Endothelial cell of umbilical vein (primary cell): ENCODE data around the gene PER1. TPM values are rescaled to one million over a fixed set of nuclear protein-coding genes. Genes with fewer than 3 reads are reported as not detected.

Experiments used
- BruUV-seq: library from RNA; stranded (reverse); fragments of 400-500 nt; replicated peaks from 2 replicates; lab custom pipeline; 2021; lab: Mats Ljungman, UMichigan
- CTCF ChIA-PET: fragments of 300-600, 350-600 bp; sonication (Branson Sonifier 250); formaldehyde crosslinking; loops from one replicate; lab custom pipeline; 2021; ENCODE audit warnings: antibody characterized with exemption, inconsistent platforms; lab: Charles Lee
- POLR2A ChIA-PET: fragments of 300-600, 350-600 bp; sonication (Branson Sonifier 250); formaldehyde crosslinking; loops from one replicate; lab custom pipeline; 2021; ENCODE audit warnings: antibody characterized with exemption, inconsistent platforms; lab: Charles Lee
- DNase-seq: peaks from one replicate; pipeline ENCODE4 v3.0.0-alpha.2; 2011; ENCODE audit warnings: low read depth, low spot score
- FAIRE-seq: peaks from 2 replicates; lab custom pipeline; 2011; peaks lifted over from hg19 to GRCh38; lab: Jason Lieb, UNC
- H2AFZ ChIP-seq: 2 replicates; pipeline ENCODE4 v1.6.0; 2012; ENCODE audit warnings: low read depth, low read length, control low read depth, inconsistent platforms
- H3K27ac ChIP-seq: 2 replicates; pipeline ENCODE4 v1.5.1; 2011; ENCODE audit warnings: low read depth, mild to moderate bottlenecking, control low read depth, low read length, moderate library complexity; ENCODE audit not compliant: insufficient read depth
- H3K27me3 ChIP-seq, 2 experiments: 2 replicates each; pipeline versions ENCODE4 v1.6.0 to v1.6.1; 2011; ENCODE audit warnings: low read length in 2 of 2, mixed read lengths in 1 of 2; ENCODE audit not compliant: control insufficient read depth in 2 of 2, insufficient read depth in 2 of 2
- H3K36me3 ChIP-seq, 2 experiments: 2 replicates in 1 of 2; 3 replicates in 1 of 2; pipeline ENCODE4 v1.5.1; 2011; ENCODE audit warnings: low read length in 2 of 2, mild to moderate bottlenecking in 1 of 2, moderate library complexity in 1 of 2; ENCODE audit not compliant: control insufficient read depth in 2 of 2, insufficient read depth in 2 of 2; ENCODE audit errors: extremely low read depth in 1 of 2
- H3K4me1 ChIP-seq: 3 replicates; pipeline ENCODE4 v1.5.1; 2011; ENCODE audit warnings: mild to moderate bottlenecking, low read length; ENCODE audit not compliant: control insufficient read depth, insufficient read depth; ENCODE audit errors: extremely low read depth
- H3K4me2 ChIP-seq: 2 replicates; pipeline ENCODE4 v1.6.1; 2011; ENCODE audit warnings: low read length, control low read depth, mixed read lengths; ENCODE audit not compliant: insufficient read depth
- H3K4me3 ChIP-seq, 3 experiments: fragments of 200-600 bp in 1 of 3; sonication (generic), shearing (Covaris generic) in 1 of 3; replicated peaks in 1 of 3; 2 replicates each; pipeline ENCODE4 v1.5.1; 2011 to 2016; ENCODE audit warnings: control low read depth in 3 of 3, low read length in 3 of 3, mild to moderate bottlenecking in 2 of 3, inconsistent platforms in 1 of 3, low read depth in 1 of 3, moderate library complexity in 1 of 3; ENCODE audit not compliant: insufficient read depth in 1 of 3
- H3K79me2 ChIP-seq: 2 replicates; pipeline ENCODE4 v1.6.0; 2012; ENCODE audit warnings: low read length, inconsistent platforms; ENCODE audit not compliant: control insufficient read depth, insufficient read depth
- H3K9ac ChIP-seq: replicated peaks from 2 replicates; pipeline ENCODE3; 2011; ENCODE audit warnings: low read length, control low read depth; ENCODE audit not compliant: insufficient read depth; ENCODE audit errors: extremely low read depth
- H3K9me1 ChIP-seq: replicated peaks from 3 replicates; pipeline ENCODE4 v1.6.0; 2011; ENCODE audit warnings: mild to moderate bottlenecking, low read length; ENCODE audit not compliant: control insufficient read depth, insufficient read depth; ENCODE audit errors: extremely low read depth
- H3K9me3 ChIP-seq: replicated peaks from 2 replicates; pipeline ENCODE4 v1.5.1; 2012; ENCODE audit warnings: low read length, inconsistent platforms; ENCODE audit not compliant: control insufficient read depth, insufficient read depth
- H4K20me1 ChIP-seq: replicated peaks from 2 replicates; pipeline ENCODE3; 2011; ENCODE audit warnings: mild to moderate bottlenecking, low read length; ENCODE audit not compliant: control insufficient read depth, insufficient read depth; ENCODE audit errors: extremely low read depth
- GATA2 ChIP-seq: IDR thresholded peaks from 2 replicates; pipeline ENCODE4 v1.7.0; 2011; ENCODE audit warnings: low read depth, mild to moderate bottlenecking, moderate library complexity, mixed read lengths, low read length; ENCODE audit not compliant: insufficient read length, insufficient read depth
- MYC ChIP-seq: IDR thresholded peaks from one replicate; pipeline ENCODE4 v1.6.1; 2011; ENCODE audit warnings: mild to moderate bottlenecking, low read depth, low read length
- POLR2A ChIP-seq: IDR thresholded peaks from 2 replicates; pipeline ENCODE4 v1.6.1; 2012; ENCODE audit warnings: low read depth, mild to moderate bottlenecking, control low read depth, low read length
- dilution Hi-C: fragments of 300-500 bp; cut with MboI; formaldehyde crosslinking; loops from one replicate; pipeline ENCODE4 v1.15.0; 2019; ENCODE audit warnings: low sequenced_read_pairs; ENCODE audit not compliant: extremely low pct_ligation_motif_present
- intact Hi-C: fragments of 100-400 bp; cut with micrococcal nuclease; formaldehyde crosslinking; loops from one replicate; pipeline ENCODE4 v1.10.0; 2022
- polyA plus RNA-seq, 4 experiments: library from polyadenylated mRNA; depleted of rRNA in 3 of 4; stranded (reverse) in 3 of 4; unstranded in 1 of 4; fragments of >200 nt; gene quantifications; 2 replicates each; pipeline versions ENCODE4 v1.2.1 to v1.2.3, GENCODE V29; 2011 to 2012; ENCODE audit warnings: missing spikeins in 1 of 4
- total RNA-seq: library from RNA; stranded (reverse); gene quantifications from 2 replicates; pipeline ENCODE4 v1.2.3, GENCODE V29; 2021

The PER1 gene
- total and polyA plus RNA-seq, 2 donors (not counting 3 experiments of a cell fraction or from before 2014, with no cell fraction given), result 12.1 to 32.1 TPM

DNA sequence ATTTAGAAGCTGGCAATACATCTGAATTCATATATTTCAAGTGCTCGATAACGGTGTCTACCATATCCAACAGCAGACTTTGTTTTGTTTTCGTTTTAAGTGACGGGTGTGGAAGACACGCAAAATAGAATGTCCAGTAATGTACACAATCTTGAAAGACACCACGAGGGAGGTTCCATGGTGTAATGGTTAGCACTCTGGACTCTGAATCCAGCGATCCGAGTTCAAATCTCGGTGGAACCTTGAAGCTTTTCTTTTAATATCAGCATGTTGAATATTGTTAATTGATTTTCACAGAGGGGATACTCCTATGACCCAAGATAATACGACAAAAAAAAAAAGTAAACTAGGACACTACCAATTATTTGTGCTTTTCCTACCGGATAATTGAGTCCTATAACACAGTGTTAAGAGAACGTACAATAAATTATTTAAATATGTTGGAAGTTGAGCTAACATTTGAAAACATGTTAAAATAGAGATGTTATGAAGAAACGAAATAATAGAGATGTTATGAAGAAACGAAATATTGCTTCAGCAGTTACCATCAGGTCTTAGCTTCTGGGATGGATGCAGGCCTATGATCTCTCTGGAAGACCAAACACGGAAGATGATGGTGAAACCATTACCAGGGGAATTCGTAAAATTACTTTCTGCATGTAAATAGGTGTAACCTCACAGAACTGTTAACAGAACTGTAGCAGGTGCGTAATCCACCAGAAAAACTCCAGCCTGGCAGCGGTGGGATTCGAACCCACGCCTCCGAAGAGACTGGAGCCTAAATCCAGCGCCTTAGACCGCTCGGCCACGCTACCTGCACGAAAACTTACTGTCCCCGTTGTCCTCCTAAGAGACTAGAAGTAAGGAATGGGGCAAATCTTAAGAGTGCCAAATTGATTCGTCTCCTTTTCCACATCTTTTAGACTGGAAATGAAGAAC, 32.4 kb downstream of the PER1 start:
- Histone ChIP-seq H3K4me3 (peak overlapping the region; percentile 51 to 88 (median 79)), H3K4me1 (peaks cover 39% of the 10 kb centered on the region), H3K4me2 (peak overlapping the region; percentile 63), H3K9me1 (no peaks in the 10 kb centered on the region), H3K79me2 (no peaks in the 10 kb centered on the region), H3K36me3 (no peaks in the 10 kb centered on the region), H4K20me1 (peaks cover 3% of the 10 kb centered on the region), H3K27ac (peak overlapping the region; percentile 18), H3K9me3 (no peaks in the 10 kb centered on the region), H3K9ac (peak overlapping the region; percentile 54), H3K27me3 (peaks cover 29 to 36% of the 10 kb centered on the region in 2 experiments), H2AFZ (peak overlapping the region; percentile 8)
- peak; percentile 95 for FAIRE-seq
- peak; percentile 96 for DNase-seq
- dilution Hi-C loops (no loop called here), intact Hi-C loops (loop anchor here (1.0 to 5.0 kb wide), 7 partner anchors 34 to 278 kb away; partner anchors contain the start of gene CTC1)
- TF ChIP-seq GATA2, result peak; percentile 34
- no peak for TF ChIP-seq POLR2A
- no peak for TF ChIP-seq MYC
- no TSS peak for BruUV-seq
- ChIA-PET POLR2A (interaction anchor here (1.0 to 2.7 kb wide), 2 partner anchors 39 to 53 kb away, joined by 3 to 16 read pairs; no protein-coding TSS in a partner anchor), CTCF (interaction anchor here (0.8 to 6.8 kb wide), 32 partner anchors 10 to 175 kb away, joined by 3 to 51 read pairs (median 5); partner anchors contain the start of genes ALOX12B, BORCS6 and SLC25A35)
